GM13977 (cell line): Measurements from ENCODE around the gene TRAPPC2.
A peak's percentile ranks its signal among the peaks of the same experiment; 100 is the strongest.

Experiments
- DNase-seq: peaks from one replicate; pipeline ENCODE4 v3.0.0; 2012; ENCODE audit warnings: low spot score
- in situ Hi-C: fragments of 300-500 bp; cut with MboI; formaldehyde crosslinking; loops from one replicate; pipeline ENCODE4 v1.12.0; 2022; ENCODE audit warnings: low sequenced_read_pairs, low pct_unique_long_range_greater_than_20kb, mixed read lengths, inconsistent platforms; ENCODE audit not compliant: unreplicated experiment
- TF ChIP-seq, protein P1 (sequence below): IDR thresholded peaks from 2 replicates; pipeline ENCODE4 v1.5.1; 2012; ENCODE audit warnings: mild to moderate bottlenecking, control low read depth; ENCODE audit not compliant: insufficient read depth; ENCODE audit errors: extremely low read depth, missing control alignments

TRAPPC2 gene

DNA sequence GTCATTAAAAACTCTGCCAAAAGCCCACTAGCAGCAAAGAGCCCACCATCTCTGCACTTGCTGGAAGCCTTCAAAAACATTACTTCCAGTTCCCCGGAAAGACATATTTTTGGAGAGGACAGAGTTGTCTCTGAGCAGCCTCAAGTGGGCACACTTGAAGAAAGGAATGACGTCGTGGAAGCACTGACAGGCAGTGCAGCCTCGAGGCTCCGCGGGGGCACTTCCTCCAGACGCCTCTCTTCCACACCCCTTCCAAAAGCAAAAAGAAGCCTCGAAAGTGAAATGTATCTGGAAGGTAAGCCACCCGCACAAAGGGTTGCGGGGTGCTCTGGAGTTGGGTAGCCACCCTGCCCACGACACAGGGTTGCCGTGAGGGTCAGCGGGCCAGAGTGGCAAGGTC is 26.0 kb upstream of the TRAPPC2 start:
- in situ Hi-C loops, result loop anchor here (25.0 kb wide), 1 partner anchor 277 kb away; the partner anchor contains the start of gene GEMIN8
- DNase-seq, result no peak
- TF ChIP-seq, protein P1, sequence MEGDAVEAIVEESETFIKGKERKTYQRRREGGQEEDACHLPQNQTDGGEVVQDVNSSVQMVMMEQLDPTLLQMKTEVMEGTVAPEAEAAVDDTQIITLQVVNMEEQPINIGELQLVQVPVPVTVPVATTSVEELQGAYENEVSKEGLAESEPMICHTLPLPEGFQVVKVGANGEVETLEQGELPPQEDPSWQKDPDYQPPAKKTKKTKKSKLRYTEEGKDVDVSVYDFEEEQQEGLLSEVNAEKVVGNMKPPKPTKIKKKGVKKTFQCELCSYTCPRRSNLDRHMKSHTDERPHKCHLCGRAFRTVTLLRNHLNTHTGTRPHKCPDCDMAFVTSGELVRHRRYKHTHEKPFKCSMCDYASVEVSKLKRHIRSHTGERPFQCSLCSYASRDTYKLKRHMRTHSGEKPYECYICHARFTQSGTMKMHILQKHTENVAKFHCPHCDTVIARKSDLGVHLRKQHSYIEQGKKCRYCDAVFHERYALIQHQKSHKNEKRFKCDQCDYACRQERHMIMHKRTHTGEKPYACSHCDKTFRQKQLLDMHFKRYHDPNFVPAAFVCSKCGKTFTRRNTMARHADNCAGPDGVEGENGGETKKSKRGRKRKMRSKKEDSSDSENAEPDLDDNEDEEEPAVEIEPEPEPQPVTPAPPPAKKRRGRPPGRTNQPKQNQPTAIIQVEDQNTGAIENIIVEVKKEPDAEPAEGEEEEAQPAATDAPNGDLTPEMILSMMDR, result no peak

DNA sequence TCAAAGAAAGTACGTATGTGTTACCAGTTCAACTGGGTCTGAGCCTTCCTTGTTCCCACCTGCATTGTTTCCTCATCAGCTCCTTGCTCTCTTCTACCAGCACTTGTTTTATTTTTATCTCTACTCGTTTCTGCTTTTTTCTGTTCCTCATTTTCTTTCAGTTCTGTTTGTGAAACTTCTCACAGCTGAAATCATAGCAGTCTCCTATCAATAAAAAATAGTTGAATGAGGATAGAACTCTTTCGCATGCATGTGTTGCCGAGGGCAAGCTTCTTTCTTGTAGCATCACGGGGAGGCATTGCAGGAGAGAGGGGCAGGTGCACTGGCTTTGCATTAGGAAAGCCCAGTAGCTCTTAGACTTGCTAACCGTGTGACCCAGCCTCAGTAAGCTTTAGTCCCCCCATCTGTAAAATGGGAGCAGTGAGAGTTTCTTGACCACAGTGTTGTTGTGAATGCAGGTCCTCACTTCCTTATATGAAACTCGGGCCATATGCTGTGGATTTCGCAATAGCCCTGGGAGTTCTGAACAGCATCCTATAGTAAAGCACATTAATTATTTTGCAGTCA is 24.8 kb upstream of the TRAPPC2 start:
- peak; percentile 44 for DNase-seq
- in situ Hi-C loops, result loop anchor here (25.0 kb wide), 1 partner anchor 278 kb away; the partner anchor contains the start of gene GEMIN8
- TF ChIP-seq, protein P1, result no peak

DNA sequence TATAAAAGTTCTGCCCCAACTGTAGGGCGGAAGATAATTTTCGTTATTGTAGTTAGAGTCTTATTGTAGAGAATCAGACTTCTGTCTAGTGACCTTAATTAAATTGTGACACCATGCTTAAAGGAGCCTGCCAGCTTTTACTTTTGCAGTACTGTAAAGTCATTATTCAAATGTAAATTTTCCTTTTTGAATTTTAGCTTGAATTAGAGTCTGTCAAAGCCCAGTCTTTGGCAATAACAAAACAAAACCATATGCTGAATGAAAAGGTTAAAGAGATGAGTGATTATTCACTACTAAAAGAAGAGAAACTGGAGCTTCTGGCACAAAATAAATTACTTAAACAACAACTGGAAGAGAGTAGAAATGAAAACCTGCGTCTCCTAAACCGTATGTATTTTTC is 22.0 kb upstream of the TRAPPC2 start:
- TF ChIP-seq, protein P1, result no peak
- in situ Hi-C loops, result loop anchor here (25.0 kb wide), 1 partner anchor 281 kb away; the partner anchor contains the start of gene GEMIN8
- no peak for DNase-seq

DNA sequence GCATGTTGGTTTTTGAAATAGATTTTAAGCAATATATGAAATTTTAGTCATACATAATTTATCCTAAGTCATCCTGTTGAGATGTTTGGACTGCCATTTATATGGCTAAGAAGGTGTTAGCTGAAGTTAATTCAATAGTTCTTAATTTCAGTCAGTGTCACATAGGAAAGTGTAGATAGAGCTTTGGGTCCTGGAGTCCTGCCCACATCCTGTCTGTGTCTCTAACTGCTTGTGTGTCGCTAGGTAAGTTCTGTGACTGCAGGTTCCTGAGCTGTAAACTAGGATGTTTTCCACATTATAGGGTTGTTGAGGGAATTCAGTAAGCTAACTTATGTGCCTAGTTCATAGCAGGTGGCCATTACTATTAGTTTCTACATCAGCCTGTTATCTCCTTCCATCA is 20.8 kb upstream of the TRAPPC2 start:
- no peak for DNase-seq
- in situ Hi-C loops, result loop anchor here (25.0 kb wide), 1 partner anchor 282 kb away; the partner anchor contains the start of gene GEMIN8
- TF ChIP-seq, protein P1, result no peak

DNA sequence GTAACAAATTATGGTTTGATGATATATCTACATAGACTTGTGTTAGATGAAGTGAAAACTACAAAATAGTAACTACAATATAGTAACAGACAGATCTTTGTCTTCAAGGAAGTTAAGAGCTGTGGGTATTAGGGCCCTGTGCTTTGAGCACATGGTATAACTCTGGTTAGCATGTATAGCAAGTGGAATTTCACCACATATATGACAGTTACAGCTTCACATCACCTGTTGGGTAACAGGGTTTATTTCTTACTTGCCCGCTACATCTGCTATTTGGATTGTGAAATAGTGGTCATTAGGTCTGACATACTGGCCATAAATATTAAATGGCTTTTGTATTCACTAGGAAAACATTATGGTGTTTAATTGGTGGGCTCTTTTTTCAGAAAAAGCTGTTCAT is 20.3 kb upstream of the TRAPPC2 start:
- DNase-seq, result no peak
- TF ChIP-seq, protein P1, result no peak
- in situ Hi-C loops, result loop anchor here (25.0 kb wide), 1 partner anchor 283 kb away; the partner anchor contains the start of gene GEMIN8

DNA sequence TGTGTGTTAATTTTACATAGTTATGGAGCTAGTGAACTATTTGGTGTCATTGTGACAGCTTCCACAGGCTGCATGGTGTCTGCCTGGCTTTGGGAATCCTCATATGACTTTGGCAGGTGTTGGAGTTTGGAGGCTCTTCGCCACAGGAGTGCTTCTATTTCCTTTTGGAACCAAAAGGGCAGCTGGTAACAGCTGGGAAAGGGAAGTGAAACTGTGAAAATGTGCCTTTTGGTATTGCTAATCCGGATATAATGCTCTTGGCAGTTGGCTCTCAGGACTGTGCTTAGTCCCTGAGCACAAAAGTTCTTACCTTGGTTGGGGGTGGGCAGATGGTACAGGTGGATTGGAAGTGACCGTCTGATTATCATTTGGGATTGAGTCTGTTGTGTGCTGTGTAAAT is 18.2 kb upstream of the TRAPPC2 start:
- in situ Hi-C loops, result loop anchor here (25.0 kb wide), 1 partner anchor 285 kb away; the partner anchor contains the start of gene GEMIN8
- TF ChIP-seq, protein P1, result no peak
- no peak for DNase-seq
